ENCODE data around the gene CFAP90.

DNA sequence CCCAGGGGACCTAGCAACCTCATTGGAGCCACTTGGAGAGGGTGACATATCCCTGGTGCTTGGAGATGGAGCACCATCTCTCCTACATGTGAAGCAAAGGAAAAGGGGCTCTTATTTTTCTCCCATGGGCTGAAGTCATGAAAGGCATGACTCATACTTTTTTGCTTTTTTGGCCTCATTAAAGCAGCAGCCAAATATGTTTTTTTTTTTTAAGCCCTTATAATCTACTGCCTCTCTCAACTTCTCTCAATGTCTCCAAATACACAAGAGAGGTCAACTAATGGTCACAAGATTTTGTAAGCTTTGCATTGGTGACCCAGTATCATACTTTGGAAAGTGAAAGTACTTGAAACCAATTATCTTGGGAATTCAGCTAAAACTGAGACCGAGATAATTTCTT is 1.6 kb upstream of the CFAP90 start:
- TF ChIP-seq JUN (IDR thresholded peaks at IDR 0.05) (no peak), EP300 (IDR thresholded peaks at IDR 0.05) (no peak), KDM5A (IDR thresholded peaks at IDR 0.05) (no peak), POLR2A (IDR thresholded peaks at IDR 0.05; ENCODE audit: low read length) (no peak), CBX2 (IDR thresholded peaks at IDR 0.05; ENCODE audit: borderline replicate concordance, low read depth) (no peak), ESRRA (IDR thresholded peaks at IDR 0.05; ENCODE audit: borderline replicate concordance, low read length) (no peak), JUNB (IDR thresholded peaks at IDR 0.05) (no peak), NR3C1 (IDR thresholded peaks at IDR 0.05) (no peak), EHMT2 (IDR thresholded peaks at IDR 0.05; ENCODE audit: low read depth) (no peak), BHLHE40 (IDR thresholded peaks at IDR 0.05; ENCODE audit: low read depth, low read length) (no peak)
- TF ChIP-seq, protein P1, sequence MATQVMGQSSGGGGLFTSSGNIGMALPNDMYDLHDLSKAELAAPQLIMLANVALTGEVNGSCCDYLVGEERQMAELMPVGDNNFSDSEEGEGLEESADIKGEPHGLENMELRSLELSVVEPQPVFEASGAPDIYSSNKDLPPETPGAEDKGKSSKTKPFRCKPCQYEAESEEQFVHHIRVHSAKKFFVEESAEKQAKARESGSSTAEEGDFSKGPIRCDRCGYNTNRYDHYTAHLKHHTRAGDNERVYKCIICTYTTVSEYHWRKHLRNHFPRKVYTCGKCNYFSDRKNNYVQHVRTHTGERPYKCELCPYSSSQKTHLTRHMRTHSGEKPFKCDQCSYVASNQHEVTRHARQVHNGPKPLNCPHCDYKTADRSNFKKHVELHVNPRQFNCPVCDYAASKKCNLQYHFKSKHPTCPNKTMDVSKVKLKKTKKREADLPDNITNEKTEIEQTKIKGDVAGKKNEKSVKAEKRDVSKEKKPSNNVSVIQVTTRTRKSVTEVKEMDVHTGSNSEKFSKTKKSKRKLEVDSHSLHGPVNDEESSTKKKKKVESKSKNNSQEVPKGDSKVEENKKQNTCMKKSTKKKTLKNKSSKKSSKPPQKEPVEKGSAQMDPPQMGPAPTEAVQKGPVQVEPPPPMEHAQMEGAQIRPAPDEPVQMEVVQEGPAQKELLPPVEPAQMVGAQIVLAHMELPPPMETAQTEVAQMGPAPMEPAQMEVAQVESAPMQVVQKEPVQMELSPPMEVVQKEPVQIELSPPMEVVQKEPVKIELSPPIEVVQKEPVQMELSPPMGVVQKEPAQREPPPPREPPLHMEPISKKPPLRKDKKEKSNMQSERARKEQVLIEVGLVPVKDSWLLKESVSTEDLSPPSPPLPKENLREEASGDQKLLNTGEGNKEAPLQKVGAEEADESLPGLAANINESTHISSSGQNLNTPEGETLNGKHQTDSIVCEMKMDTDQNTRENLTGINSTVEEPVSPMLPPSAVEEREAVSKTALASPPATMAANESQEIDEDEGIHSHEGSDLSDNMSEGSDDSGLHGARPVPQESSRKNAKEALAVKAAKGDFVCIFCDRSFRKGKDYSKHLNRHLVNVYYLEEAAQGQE (IDR thresholded peaks at IDR 0.05) = no peak
- TF ChIP-seq, protein P2, sequence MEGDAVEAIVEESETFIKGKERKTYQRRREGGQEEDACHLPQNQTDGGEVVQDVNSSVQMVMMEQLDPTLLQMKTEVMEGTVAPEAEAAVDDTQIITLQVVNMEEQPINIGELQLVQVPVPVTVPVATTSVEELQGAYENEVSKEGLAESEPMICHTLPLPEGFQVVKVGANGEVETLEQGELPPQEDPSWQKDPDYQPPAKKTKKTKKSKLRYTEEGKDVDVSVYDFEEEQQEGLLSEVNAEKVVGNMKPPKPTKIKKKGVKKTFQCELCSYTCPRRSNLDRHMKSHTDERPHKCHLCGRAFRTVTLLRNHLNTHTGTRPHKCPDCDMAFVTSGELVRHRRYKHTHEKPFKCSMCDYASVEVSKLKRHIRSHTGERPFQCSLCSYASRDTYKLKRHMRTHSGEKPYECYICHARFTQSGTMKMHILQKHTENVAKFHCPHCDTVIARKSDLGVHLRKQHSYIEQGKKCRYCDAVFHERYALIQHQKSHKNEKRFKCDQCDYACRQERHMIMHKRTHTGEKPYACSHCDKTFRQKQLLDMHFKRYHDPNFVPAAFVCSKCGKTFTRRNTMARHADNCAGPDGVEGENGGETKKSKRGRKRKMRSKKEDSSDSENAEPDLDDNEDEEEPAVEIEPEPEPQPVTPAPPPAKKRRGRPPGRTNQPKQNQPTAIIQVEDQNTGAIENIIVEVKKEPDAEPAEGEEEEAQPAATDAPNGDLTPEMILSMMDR (IDR thresholded peaks at IDR 0.05) = no peak
- TF ChIP-seq, protein P3, sequence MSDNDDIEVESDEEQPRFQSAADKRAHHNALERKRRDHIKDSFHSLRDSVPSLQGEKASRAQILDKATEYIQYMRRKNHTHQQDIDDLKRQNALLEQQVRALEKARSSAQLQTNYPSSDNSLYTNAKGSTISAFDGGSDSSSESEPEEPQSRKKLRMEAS (IDR thresholded peaks at IDR 0.05) = no peak
